Measurements from ENCODE around the gene FAAP100. TPM values are rescaled to one million over a fixed set of nuclear protein-coding genes. Genes with fewer than 3 reads are reported as not detected.

The FAAP100 gene
- total RNA-seq, 2 experiments from 2014 or later, result 33.5 to 39.7 TPM

GRCh38 chr17:81522491-81523401, 29.4 kb downstream of the FAAP100 start:
- CTCF ChIA-PET, result interaction anchor here (0.6 kb wide), 1 partner anchor 38 kb away, joined by 5 read pairs; no protein-coding TSS in a partner anchor
- no peak overlapping the region for H3K4me3 Mint-ChIP-seq
- H3K27ac Mint-ChIP-seq, result no peak overlapping the region
- no peaks in the 10 kb centered on the region for H3K9me3 Mint-ChIP-seq
- H3K36me3 Mint-ChIP-seq, result no peaks in the 10 kb centered on the region
- H3K27me3 Mint-ChIP-seq, result peaks cover 8% of the 10 kb centered on the region
- intact Hi-C loops (cut with micrococcal nuclease), result no loop called here
- peaks cover 3% of the 10 kb centered on the region for H3K4me1 Mint-ChIP-seq (ENCODE audit: low read depth)
- no peak for DNase-seq
- POLR2A ChIA-PET, result no interaction called here

GRCh38 chr17:81520021-81520901, 31.9 kb downstream of the FAAP100 start:
- no peak for DNase-seq
- peaks cover 2% of the 10 kb centered on the region for H3K27me3 Mint-ChIP-seq
- no peak overlapping the region for H3K27ac Mint-ChIP-seq
- peaks cover 16% of the 10 kb centered on the region for H3K4me1 Mint-ChIP-seq (ENCODE audit: low read depth)
- intact Hi-C loops (cut with micrococcal nuclease), result no loop called here
- ChIA-PET CTCF (interaction anchor here (1.8 kb wide), 1 partner anchor 11 kb away, joined by 7 read pairs; no protein-coding TSS in a partner anchor), POLR2A (no interaction called here)
- no peaks in the 10 kb centered on the region for H3K9me3 Mint-ChIP-seq
- H3K4me3 Mint-ChIP-seq, result peak overlapping the region; percentile 4
- no peaks in the 10 kb centered on the region for H3K36me3 Mint-ChIP-seq

GRCh38 chr17:81519284-81520020, 32.7 kb downstream of the FAAP100 start:
- CTCF ChIA-PET, result interaction anchor here (0.6 to 2.2 kb wide), 7 partner anchors 11 to 1692 kb away, joined by 3 to 9 read pairs (median 4); no protein-coding TSS in a partner anchor
- Mint-ChIP-seq H3K27ac (no peak overlapping the region), H3K36me3 (no peaks in the 10 kb centered on the region), H3K27me3 (no peaks in the 10 kb centered on the region), H3K4me3 (peak overlapping the region; percentile 48), H3K9me3 (no peaks in the 10 kb centered on the region), H3K4me1 (ENCODE audit: low read depth) (peaks cover 17% of the 10 kb centered on the region)
- POLR2A ChIA-PET, result interaction anchor here (1.2 kb wide), 1 partner anchor 33 kb away, joined by 4 read pairs; the partner anchor contains the start of gene FAAP100
- intact Hi-C loops (cut with micrococcal nuclease), result no loop called here
- peak; percentile 79 for DNase-seq

GRCh38 chr17:81518785-81519283, 33.3 kb downstream of the FAAP100 start:
- H3K27me3 Mint-ChIP-seq, result no peaks in the 10 kb centered on the region
- intact Hi-C loops (cut with micrococcal nuclease), result no loop called here
- H3K9me3 Mint-ChIP-seq, result no peaks in the 10 kb centered on the region
- peaks cover 17% of the 10 kb centered on the region for H3K4me1 Mint-ChIP-seq (ENCODE audit: low read depth)
- H3K36me3 Mint-ChIP-seq, result no peaks in the 10 kb centered on the region
- H3K27ac Mint-ChIP-seq, result no peak overlapping the region
- CTCF ChIA-PET, result interaction anchor here (0.5 to 2.2 kb wide), 8 partner anchors 10 to 1717 kb away, joined by 3 to 9 read pairs (median 4); no protein-coding TSS in a partner anchor
- DNase-seq, result peak; percentile 39
- POLR2A ChIA-PET, result interaction anchor here (1.2 kb wide), 1 partner anchor 34 kb away, joined by 4 read pairs; the partner anchor contains the start of gene FAAP100
- peak overlapping the region; percentile 45 for H3K4me3 Mint-ChIP-seq

GRCh38 chr17:81518113-81518784, 33.9 kb downstream of the FAAP100 start:
- ChIA-PET POLR2A (interaction anchor here (1.1 to 1.2 kb wide), 2 partner anchors 10 to 34 kb away, joined by 3 to 4 read pairs; partner anchors contain the start of gene FAAP100), CTCF (interaction anchor here (0.5 to 2.2 kb wide), 8 partner anchors 9 to 1716 kb away, joined by 3 to 9 read pairs (median 4); no protein-coding TSS in a partner anchor)
- Mint-ChIP-seq H3K9me3 (no peaks in the 10 kb centered on the region), H3K4me3 (peak overlapping the region; percentile 37), H3K4me1 (ENCODE audit: low read depth) (peaks cover 17% of the 10 kb centered on the region), H3K27me3 (no peaks in the 10 kb centered on the region), H3K27ac (peak overlapping the region; percentile 19), H3K36me3 (no peaks in the 10 kb centered on the region)
- intact Hi-C loops (cut with micrococcal nuclease), result no loop called here
- DNase-seq, result no peak

- H3K4me3 Mint-ChIP-seq, result peak overlapping the region; percentile 37
- H3K9me3 Mint-ChIP-seq, result no peaks in the 10 kb centered on the region
- peaks cover 17% of the 10 kb centered on the region for H3K4me1 Mint-ChIP-seq (ENCODE audit: low read depth)
- POLR2A ChIA-PET, result interaction anchor here (1.1 kb wide), 1 partner anchor 9 kb away, joined by 3 read pairs; no protein-coding TSS in a partner anchor
- intact Hi-C loops (cut with micrococcal nuclease), result no loop called here
- H3K36me3 Mint-ChIP-seq, result no peaks in the 10 kb centered on the region
- H3K27me3 Mint-ChIP-seq, result no peaks in the 10 kb centered on the region
- CTCF ChIA-PET, result interaction anchor here (1.6 to 2.2 kb wide), 3 partner anchors 33 to 84 kb away, joined by 3 to 9 read pairs (median 6); no protein-coding TSS in a partner anchor
- peak overlapping the region; percentile 19 for H3K27ac Mint-ChIP-seq
- no peak for DNase-seq
These were observed 34.6 kb downstream of the FAAP100 start for GRCh38 chr17:81517339-81518112.

- Mint-ChIP-seq H3K4me3 (no peak overlapping the region), H3K4me1 (ENCODE audit: low read depth) (peaks cover 17% of the 10 kb centered on the region), H3K27me3 (no peaks in the 10 kb centered on the region), H3K9me3 (no peaks in the 10 kb centered on the region), H3K36me3 (peaks cover 4% of the 10 kb centered on the region), H3K27ac (peak overlapping the region; percentile 18)
- DNase-seq, result no peak
- POLR2A ChIA-PET, result no interaction called here
- CTCF ChIA-PET, result interaction anchor here (1.3 to 1.6 kb wide), 2 partner anchors 36 to 84 kb away, joined by 3 read pairs; no protein-coding TSS in a partner anchor
- intact Hi-C loops (cut with micrococcal nuclease), result no loop called here
These were observed 35.2 kb downstream of the FAAP100 start for GRCh38 chr17:81517009-81517338.

- POLR2A ChIA-PET, result interaction anchor here (1.8 kb wide), 1 partner anchor 36 kb away, joined by 14 read pairs; the partner anchor contains the start of gene FAAP100
- peaks cover 17% of the 10 kb centered on the region for H3K4me1 Mint-ChIP-seq (ENCODE audit: low read depth)
- intact Hi-C loops (cut with micrococcal nuclease), result no loop called here
- DNase-seq, result no peak
- no peaks in the 10 kb centered on the region for H3K9me3 Mint-ChIP-seq
- H3K36me3 Mint-ChIP-seq, result peaks cover 9% of the 10 kb centered on the region
- CTCF ChIA-PET, result interaction anchor here (1.3 kb wide), 1 partner anchor 84 kb away, joined by 3 read pairs; no protein-coding TSS in a partner anchor
- H3K4me3 Mint-ChIP-seq, result peak overlapping the region; percentile 92
- peak overlapping the region; percentile 18 for H3K27ac Mint-ChIP-seq
- H3K27me3 Mint-ChIP-seq, result no peaks in the 10 kb centered on the region
These were observed 35.7 kb downstream of the FAAP100 start for GRCh38 chr17:81516439-81516838.

- Mint-ChIP-seq H3K4me1 (ENCODE audit: low read depth) (peaks cover 17% of the 10 kb centered on the region), H3K36me3 (peaks cover 18% of the 10 kb centered on the region), H3K27ac (peak overlapping the region; percentile 88), H3K9me3 (no peaks in the 10 kb centered on the region), H3K4me3 (peak overlapping the region; percentile 92), H3K27me3 (no peaks in the 10 kb centered on the region)
- DNase-seq, result no peak
- intact Hi-C loops (cut with micrococcal nuclease), result loop anchor here (2.0 kb wide), 1 partner anchor 345 kb away; the partner anchor contains the start of gene P4HB
- ChIA-PET CTCF (interaction anchor here (1.0 to 1.3 kb wide), 2 partner anchors 85 to 262 kb away, joined by 3 read pairs; no protein-coding TSS in a partner anchor), POLR2A (interaction anchor here (1.8 kb wide), 1 partner anchor 37 kb away, joined by 14 read pairs; the partner anchor contains the start of gene FAAP100)
These were observed 36.6 kb downstream of the FAAP100 start for GRCh38 chr17:81515530-81516041.

All from activated CD4-positive, alpha-beta memory T cell treated with anti-CD3 and anti-CD28 coated beads for 36 hours (primary cell).